Measurements from ENCODE around the gene PLXNB2.

DNA sequence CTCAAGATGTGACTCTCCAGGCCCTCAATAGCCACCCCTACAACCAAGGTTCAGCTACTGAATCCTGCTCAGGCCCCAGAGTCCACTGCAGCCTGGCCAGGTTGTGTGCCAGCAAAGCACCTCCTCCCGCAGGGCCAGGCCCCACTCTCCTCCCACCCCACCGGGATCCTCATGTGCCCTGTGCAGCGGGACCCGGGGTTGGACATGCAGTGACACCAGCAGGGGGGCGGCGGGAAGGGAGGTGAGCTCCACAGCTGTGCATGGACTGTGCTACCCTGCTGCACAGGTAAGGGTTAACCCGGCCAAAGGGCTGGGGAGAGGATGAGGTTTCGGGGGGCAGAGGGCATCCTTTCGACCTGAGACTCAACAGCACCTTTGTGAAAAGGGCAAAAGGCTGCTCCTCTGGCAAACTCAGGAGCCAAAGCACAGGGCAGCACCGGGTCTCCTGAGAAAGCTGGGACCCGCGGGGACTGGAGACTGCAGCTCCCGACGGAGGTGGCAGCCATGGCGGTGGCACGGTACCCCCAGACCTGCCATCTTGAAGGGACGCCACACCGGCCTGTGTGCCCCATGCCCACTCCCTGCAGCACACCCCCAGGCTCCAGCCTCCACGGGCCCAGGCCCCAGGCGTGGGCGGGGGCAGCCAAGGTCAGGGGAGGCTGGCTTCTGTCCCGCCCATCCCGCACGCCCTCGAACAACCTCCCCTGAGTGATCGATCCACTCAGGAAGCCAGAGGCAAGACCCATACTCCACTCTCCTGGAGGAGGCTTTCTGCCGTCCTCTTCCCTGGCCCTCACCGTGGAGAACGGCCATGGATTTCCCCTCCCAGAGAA is 10.6 kb downstream of the PLXNB2 start:
- TF ChIP-seq SIN3A (IDR thresholded peaks at IDR 0.05; ENCODE audit: borderline replicate concordance, insufficient read depth, low read length) (no peak), TAF1 (IDR thresholded peaks at IDR 0.05; ENCODE audit: borderline replicate concordance, insufficient read depth, low read length) (no peak)
